GM18505 (cell line): ENCODE measurements around the gene SYNDIG1.

Experiments used
- ATAC-seq: cut with Tn5 transposase; IDR thresholded peaks from one replicate; pipeline ENCODE4 v1.9.1; 2021; ENCODE audit not compliant: unreplicated experiment
- POLR2A ChIP-seq: IDR thresholded peaks from 4 replicates; pipeline ENCODE4 v1.6.1; 2011; ENCODE audit warnings: borderline replicate concordance; ENCODE audit not compliant: insufficient read depth, insufficient read length; ENCODE audit errors: extremely low read depth

SYNDIG1 gene

GRCh38 chr20:24628985-24629384 lies 159.6 kb downstream of the SYNDIG1 start:
- ATAC-seq = no peak
- no peak for TF ChIP-seq POLR2A

- ATAC-seq = no peak
- TF ChIP-seq POLR2A = no peak
Measured at GRCh38 chr20:24629668-24630067, 160.2 kb downstream of the SYNDIG1 start.

- no peak for TF ChIP-seq POLR2A
- ATAC-seq = no peak
Measured at GRCh38 chr20:24630486-24631172, 161.2 kb downstream of the SYNDIG1 start.

GRCh38 chr20:24631173-24631505 lies 161.7 kb downstream of the SYNDIG1 start:
- no peak for TF ChIP-seq POLR2A
- ATAC-seq = no peak

- no peak for ATAC-seq
- TF ChIP-seq POLR2A = no peak
Measured at GRCh38 chr20:24632581-24632980, 163.2 kb downstream of the SYNDIG1 start.

GRCh38 chr20:24633026-24633425 lies 163.6 kb downstream of the SYNDIG1 start:
- no peak for ATAC-seq
- TF ChIP-seq POLR2A = no peak

GRCh38 chr20:24633521-24633920 lies 164.1 kb downstream of the SYNDIG1 start:
- ATAC-seq = no peak
- no peak for TF ChIP-seq POLR2A

GRCh38 chr20:24634855-24635254 lies 165.4 kb downstream of the SYNDIG1 start:
- no peak for TF ChIP-seq POLR2A
- no peak for ATAC-seq

- ATAC-seq = no peak
- no peak for TF ChIP-seq POLR2A
Measured at GRCh38 chr20:24636626-24637025, 167.2 kb downstream of the SYNDIG1 start.

- no peak for ATAC-seq
- no peak for TF ChIP-seq POLR2A
Measured at GRCh38 chr20:24637087-24637486, 167.7 kb downstream of the SYNDIG1 start.

- TF ChIP-seq POLR2A = no peak
- no peak for ATAC-seq
Measured at GRCh38 chr20:24637941-24638340, 168.5 kb downstream of the SYNDIG1 start.

- TF ChIP-seq POLR2A = no peak
Measured at GRCh38 chr20:24638591-24639548, 169.4 kb downstream of the SYNDIG1 start.

GRCh38 chr20:24640276-24640675 lies 170.8 kb downstream of the SYNDIG1 start:
- no peak for ATAC-seq
- no peak for TF ChIP-seq POLR2A

More at GRCh38 chr20:24638591-24639548, 169.4 kb downstream of the SYNDIG1 start:
- ATAC-seq = no peak

- TF ChIP-seq POLR2A = no peak
Measured at GRCh38 chr20:24640686-24641085, 171.3 kb downstream of the SYNDIG1 start.

GRCh38 chr20:24643731-24644626 lies 174.6 kb downstream of the SYNDIG1 start:
- no peak for ATAC-seq
- TF ChIP-seq POLR2A = no peak

More at GRCh38 chr20:24640686-24641085, 171.3 kb downstream of the SYNDIG1 start:
- ATAC-seq = no peak
